Liver (tissue), 3 donors: Measurements from ENCODE around the gene ARSK.

Experiments used
- RAD21 ChIP-seq, 2 donors: IDR thresholded peaks; 2 replicates each; pipeline ENCODE4 v1.6.1; 2016; ENCODE audit warnings: antibody characterized with exemption in 2 of 2, mild to moderate bottlenecking in 2 of 2
- SP1 ChIP-seq: IDR thresholded peaks from 2 replicates; pipeline ENCODE4 v1.6.1; 2018; ENCODE audit warnings: antibody characterized with exemption, mild to moderate bottlenecking
- TF ChIP-seq, protein P1 (sequence below): fragments of 150-350 bp; IDR thresholded peaks from 2 replicates; pipeline ENCODE4 v1.5.1; 2017; ENCODE audit warnings: improper control_type of control experiment, low read depth, low read length; ENCODE audit not compliant: missing input control
- donor health status: healthy.
- donor health status: healthy.

DNA sequence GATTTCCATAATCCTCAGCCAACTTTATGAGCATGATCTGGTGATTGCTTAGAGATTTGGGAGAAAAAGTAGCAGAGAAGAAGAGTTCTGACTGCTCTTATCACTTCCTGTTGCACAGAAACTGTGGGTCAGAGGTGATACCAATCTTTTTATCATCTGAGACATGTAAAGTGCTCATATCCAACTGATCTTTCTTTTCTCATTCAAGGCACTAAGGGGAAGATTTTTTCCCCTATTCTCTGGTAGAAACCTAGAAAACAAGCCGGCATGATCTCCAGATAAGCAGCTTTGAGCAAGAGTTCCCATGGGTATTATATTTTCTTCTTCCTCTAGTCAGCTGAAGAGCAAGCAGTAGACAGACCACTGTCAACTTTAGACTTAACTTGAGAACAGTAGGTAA is 36.0 kb downstream of the ARSK start:
- TF ChIP-seq, protein P1, sequence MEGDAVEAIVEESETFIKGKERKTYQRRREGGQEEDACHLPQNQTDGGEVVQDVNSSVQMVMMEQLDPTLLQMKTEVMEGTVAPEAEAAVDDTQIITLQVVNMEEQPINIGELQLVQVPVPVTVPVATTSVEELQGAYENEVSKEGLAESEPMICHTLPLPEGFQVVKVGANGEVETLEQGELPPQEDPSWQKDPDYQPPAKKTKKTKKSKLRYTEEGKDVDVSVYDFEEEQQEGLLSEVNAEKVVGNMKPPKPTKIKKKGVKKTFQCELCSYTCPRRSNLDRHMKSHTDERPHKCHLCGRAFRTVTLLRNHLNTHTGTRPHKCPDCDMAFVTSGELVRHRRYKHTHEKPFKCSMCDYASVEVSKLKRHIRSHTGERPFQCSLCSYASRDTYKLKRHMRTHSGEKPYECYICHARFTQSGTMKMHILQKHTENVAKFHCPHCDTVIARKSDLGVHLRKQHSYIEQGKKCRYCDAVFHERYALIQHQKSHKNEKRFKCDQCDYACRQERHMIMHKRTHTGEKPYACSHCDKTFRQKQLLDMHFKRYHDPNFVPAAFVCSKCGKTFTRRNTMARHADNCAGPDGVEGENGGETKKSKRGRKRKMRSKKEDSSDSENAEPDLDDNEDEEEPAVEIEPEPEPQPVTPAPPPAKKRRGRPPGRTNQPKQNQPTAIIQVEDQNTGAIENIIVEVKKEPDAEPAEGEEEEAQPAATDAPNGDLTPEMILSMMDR = no peak
- no peak for TF ChIP-seq SP1
- TF ChIP-seq RAD21 (IDR thresholded peaks at IDR 0.05) = no peak
